ENCODE results near the gene MYRFL. TPM values are rescaled to one million over a fixed set of nuclear protein-coding genes. Genes with fewer than 3 reads are reported as not detected.
A peak's percentile ranks its signal among the peaks of the same experiment; 100 is the strongest.

The MYRFL gene
- total RNA-seq, 2 experiments from 2014 or later = not detected

DNA sequence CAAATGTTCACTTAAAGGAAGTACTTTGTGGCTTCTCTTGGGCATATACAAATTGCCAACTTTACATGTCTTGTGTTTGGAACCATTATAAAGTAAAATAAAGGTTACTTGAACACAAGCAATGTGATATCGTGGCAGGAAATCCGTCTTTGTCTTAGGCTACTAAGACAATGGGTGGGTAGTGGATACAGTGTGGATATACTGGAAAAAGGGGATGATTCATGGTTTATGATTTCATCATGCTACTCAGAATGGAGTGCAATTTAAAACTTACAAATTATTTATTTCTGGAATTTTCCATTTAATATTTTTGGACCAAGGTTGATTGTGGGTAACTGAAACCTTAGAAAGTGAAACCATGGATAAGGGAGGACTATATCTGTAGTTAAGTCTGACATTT is 48.4 kb downstream of the MYRFL start:
- Mint-ChIP-seq H3K27ac (no peak overlapping the region), H3K4me1 (no peaks in the 10 kb centered on the region), H3K9me3 (no peaks in the 10 kb centered on the region), H3K4me3 (no peak overlapping the region), H3K36me3 (no peaks in the 10 kb centered on the region), H3K27me3 (peaks cover 16% of the 10 kb centered on the region)
- DNase-seq = no peak

DNA sequence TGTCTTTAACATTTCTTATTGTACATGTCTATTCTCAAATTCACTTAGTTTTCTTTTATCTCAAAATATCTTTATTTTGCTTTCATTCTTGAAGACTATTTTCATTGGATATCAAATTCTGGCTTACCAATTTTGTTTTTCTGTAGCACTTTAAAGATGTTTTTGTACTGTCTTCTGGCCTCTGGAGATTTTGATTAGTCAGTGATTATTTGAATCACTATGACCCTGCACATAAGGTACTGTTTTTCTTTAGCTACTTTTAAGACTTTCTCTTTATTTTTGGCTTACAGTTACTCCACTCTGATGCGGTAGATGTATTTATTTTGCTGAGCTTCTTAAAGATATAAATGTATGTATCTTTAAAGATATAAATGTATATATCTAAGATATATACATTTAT is 49.6 kb downstream of the MYRFL start:
- H3K27me3 Mint-ChIP-seq = peaks cover 23% of the 10 kb centered on the region
- no peak overlapping the region for H3K4me3 Mint-ChIP-seq
- H3K9me3 Mint-ChIP-seq = no peaks in the 10 kb centered on the region
- H3K4me1 Mint-ChIP-seq = peaks cover 5% of the 10 kb centered on the region
- H3K36me3 Mint-ChIP-seq = no peaks in the 10 kb centered on the region
- no peak overlapping the region for H3K27ac Mint-ChIP-seq
- DNase-seq = no peak

- no peak overlapping the region for H3K27ac Mint-ChIP-seq
- H3K4me3 Mint-ChIP-seq = no peak overlapping the region
- no peaks in the 10 kb centered on the region for H3K36me3 Mint-ChIP-seq
- H3K9me3 Mint-ChIP-seq = no peaks in the 10 kb centered on the region
- peaks cover 27% of the 10 kb centered on the region for H3K27me3 Mint-ChIP-seq
- no peak for DNase-seq
- peaks cover 5% of the 10 kb centered on the region for H3K4me1 Mint-ChIP-seq
These were observed 50.4 kb downstream of the MYRFL start for GRCh38 chr12:69875416-69875935.

GRCh38 chr12:69879007-69879960 is 54.3 kb downstream of the MYRFL start:
- Mint-ChIP-seq H3K27ac (no peak overlapping the region), H3K4me3 (no peak overlapping the region), H3K36me3 (no peaks in the 10 kb centered on the region), H3K4me1 (peaks cover 5% of the 10 kb centered on the region), H3K9me3 (no peaks in the 10 kb centered on the region), H3K27me3 (peaks cover 23% of the 10 kb centered on the region)
- DNase-seq = peak; percentile 58

DNA sequence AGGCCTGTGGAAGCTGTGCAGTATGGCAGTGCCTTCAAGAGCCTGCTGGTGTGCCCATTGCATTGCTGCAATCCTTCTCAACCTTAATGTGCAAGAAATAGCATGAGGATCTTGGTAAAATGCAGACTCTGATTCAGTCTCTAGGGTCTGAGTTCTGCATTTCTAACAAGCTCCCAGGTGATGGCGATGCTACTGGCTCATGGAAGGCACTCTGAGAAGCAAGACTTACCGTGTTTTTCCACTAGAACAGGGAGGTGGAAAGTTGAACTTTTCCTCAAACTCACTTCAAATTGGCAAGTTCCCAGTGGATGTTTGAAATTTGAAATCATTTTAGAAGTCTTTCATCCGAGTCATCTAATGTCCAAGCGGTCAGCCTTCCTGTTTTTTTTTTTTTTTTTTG is 55.5 kb downstream of the MYRFL start:
- no peak for DNase-seq
- peaks cover 21% of the 10 kb centered on the region for H3K27me3 Mint-ChIP-seq
- H3K4me1 Mint-ChIP-seq = peaks cover 5% of the 10 kb centered on the region
- no peak overlapping the region for H3K27ac Mint-ChIP-seq
- no peaks in the 10 kb centered on the region for H3K36me3 Mint-ChIP-seq
- H3K9me3 Mint-ChIP-seq = no peaks in the 10 kb centered on the region
- no peak overlapping the region for H3K4me3 Mint-ChIP-seq

DNA sequence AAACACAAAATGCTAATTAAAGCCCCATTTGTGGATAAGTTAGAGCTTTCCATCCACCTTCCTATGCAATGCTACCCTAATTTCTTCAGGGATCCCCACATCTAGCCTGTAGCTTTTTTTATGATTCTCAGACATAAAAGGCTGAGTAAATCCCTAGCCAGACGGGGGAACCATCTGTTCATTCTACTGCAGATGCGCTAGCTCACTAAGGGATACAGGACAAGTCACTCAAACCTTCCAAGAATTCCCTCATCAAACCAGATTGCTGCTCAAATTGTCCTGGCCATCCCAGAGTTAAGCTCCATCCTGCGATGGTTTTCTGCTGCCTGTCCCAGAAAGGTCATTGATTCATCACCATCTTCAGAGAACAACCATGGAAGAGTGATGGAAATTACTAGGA is 56.7 kb downstream of the MYRFL start:
- no peak overlapping the region for H3K4me3 Mint-ChIP-seq
- H3K27ac Mint-ChIP-seq = no peak overlapping the region
- no peak for DNase-seq
- H3K27me3 Mint-ChIP-seq = peaks cover 17% of the 10 kb centered on the region
- peaks cover 5% of the 10 kb centered on the region for H3K4me1 Mint-ChIP-seq
- H3K9me3 Mint-ChIP-seq = no peaks in the 10 kb centered on the region
- no peaks in the 10 kb centered on the region for H3K36me3 Mint-ChIP-seq

GRCh38 chr12:69884386-69884785 is 59.4 kb downstream of the MYRFL start:
- no peak overlapping the region for H3K4me3 Mint-ChIP-seq
- DNase-seq = no peak
- no peaks in the 10 kb centered on the region for H3K36me3 Mint-ChIP-seq
- peaks cover 10% of the 10 kb centered on the region for H3K27me3 Mint-ChIP-seq
- H3K9me3 Mint-ChIP-seq = no peaks in the 10 kb centered on the region
- peaks cover 2% of the 10 kb centered on the region for H3K4me1 Mint-ChIP-seq
- H3K27ac Mint-ChIP-seq = no peak overlapping the region

GRCh38 chr12:69885658-69886057 is 60.6 kb downstream of the MYRFL start:
- no peaks in the 10 kb centered on the region for H3K4me1 Mint-ChIP-seq
- no peaks in the 10 kb centered on the region for H3K36me3 Mint-ChIP-seq
- no peaks in the 10 kb centered on the region for H3K9me3 Mint-ChIP-seq
- no peak overlapping the region for H3K27ac Mint-ChIP-seq
- H3K27me3 Mint-ChIP-seq = peaks cover 8% of the 10 kb centered on the region
- DNase-seq = no peak
- no peak overlapping the region for H3K4me3 Mint-ChIP-seq

DNA sequence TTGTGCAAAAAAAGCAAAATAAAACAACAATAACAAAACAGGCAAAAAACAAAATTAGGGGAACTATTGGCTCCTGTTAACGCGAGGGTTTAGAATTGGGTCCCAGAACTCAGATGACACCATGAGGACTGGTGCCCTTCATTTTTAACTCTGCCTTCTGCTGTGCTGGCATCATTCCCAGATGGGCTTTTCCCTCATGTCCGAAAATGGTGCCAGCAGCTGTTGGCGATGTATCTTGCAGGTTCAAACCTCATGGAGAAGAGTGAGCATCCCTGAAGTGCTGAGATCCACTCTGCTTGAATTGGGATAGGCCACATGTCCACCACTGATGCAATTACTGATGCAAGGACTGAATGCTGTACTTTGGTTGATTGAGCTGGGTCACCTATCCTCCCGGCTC is 61.1 kb downstream of the MYRFL start:
- H3K27ac Mint-ChIP-seq = no peak overlapping the region
- H3K4me3 Mint-ChIP-seq = no peak overlapping the region
- no peak for DNase-seq
- H3K4me1 Mint-ChIP-seq = no peaks in the 10 kb centered on the region
- H3K9me3 Mint-ChIP-seq = no peaks in the 10 kb centered on the region
- H3K27me3 Mint-ChIP-seq = peaks cover 8% of the 10 kb centered on the region
- no peaks in the 10 kb centered on the region for H3K36me3 Mint-ChIP-seq

DNA sequence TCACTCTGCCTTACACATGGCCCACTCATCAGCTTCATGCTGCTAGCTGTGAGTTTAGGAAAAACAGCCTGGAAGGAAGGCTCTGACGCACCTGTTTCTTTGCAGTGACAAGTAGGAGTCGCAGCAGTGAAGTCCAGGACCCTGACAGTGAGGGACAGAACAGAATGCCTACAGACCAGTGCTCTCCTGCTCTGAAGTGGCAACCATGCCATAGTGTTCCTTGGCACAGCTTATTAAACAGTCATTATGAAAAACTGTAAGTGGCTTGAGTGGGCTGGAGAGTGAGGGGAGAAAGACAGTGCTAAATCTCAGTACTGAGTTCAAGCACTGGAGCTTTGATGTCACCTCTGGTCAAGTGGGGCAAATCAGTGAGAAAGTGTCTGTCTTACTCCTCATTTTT is 61.7 kb downstream of the MYRFL start:
- H3K4me3 Mint-ChIP-seq = no peak overlapping the region
- no peaks in the 10 kb centered on the region for H3K36me3 Mint-ChIP-seq
- no peaks in the 10 kb centered on the region for H3K4me1 Mint-ChIP-seq
- DNase-seq = no peak
- H3K27me3 Mint-ChIP-seq = peaks cover 13% of the 10 kb centered on the region
- H3K27ac Mint-ChIP-seq = no peak overlapping the region
- H3K9me3 Mint-ChIP-seq = no peaks in the 10 kb centered on the region

GRCh38 chr12:69888901-69889300 is 63.9 kb downstream of the MYRFL start:
- Mint-ChIP-seq H3K4me1 (no peaks in the 10 kb centered on the region), H3K27me3 (peaks cover 13% of the 10 kb centered on the region), H3K36me3 (no peaks in the 10 kb centered on the region), H3K9me3 (no peaks in the 10 kb centered on the region), H3K27ac (no peak overlapping the region), H3K4me3 (no peak overlapping the region)
- no peak for DNase-seq

DNA sequence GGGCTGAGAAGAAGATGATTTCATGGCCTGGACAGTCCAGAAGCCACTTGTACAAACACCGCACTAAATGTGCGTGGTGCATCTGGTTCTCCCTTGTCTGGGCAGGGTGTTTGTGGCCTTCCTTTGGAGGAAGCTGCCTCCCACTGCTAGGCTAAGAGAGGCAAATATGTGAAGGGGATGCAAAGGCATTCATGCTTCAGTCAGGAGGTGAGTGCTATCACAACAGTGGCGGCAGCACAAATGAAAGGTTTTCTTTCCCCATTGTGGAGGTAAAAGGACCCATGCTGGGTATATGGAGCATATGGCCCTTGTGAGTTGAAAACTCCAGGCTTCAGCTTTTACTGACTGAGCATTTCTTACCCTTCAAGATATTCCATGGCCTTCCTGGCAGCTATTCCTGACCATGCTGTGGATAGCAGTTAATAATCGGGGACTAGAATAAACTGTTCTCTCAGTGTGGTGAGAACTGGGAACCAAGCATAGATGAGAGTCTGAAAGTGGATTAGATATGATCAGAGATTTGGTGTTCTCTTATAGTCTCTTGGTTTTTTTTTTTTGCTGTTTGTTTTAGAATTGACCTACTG is 69.9 kb downstream of the MYRFL start:
- Mint-ChIP-seq H3K27me3 (peaks cover 8% of the 10 kb centered on the region), H3K27ac (no peak overlapping the region), H3K9me3 (no peaks in the 10 kb centered on the region), H3K4me3 (no peak overlapping the region), H3K4me1 (no peaks in the 10 kb centered on the region), H3K36me3 (no peaks in the 10 kb centered on the region)
- no peak for DNase-seq

GRCh38 chr12:69896653-69897381 is 71.8 kb downstream of the MYRFL start:
- no peak for DNase-seq
- H3K9me3 Mint-ChIP-seq = no peaks in the 10 kb centered on the region
- H3K4me1 Mint-ChIP-seq = no peaks in the 10 kb centered on the region
- no peak overlapping the region for H3K27ac Mint-ChIP-seq
- no peaks in the 10 kb centered on the region for H3K36me3 Mint-ChIP-seq
- no peak overlapping the region for H3K4me3 Mint-ChIP-seq
- H3K27me3 Mint-ChIP-seq = peaks cover 6% of the 10 kb centered on the region

- Mint-ChIP-seq H3K27me3 (peaks cover 6% of the 10 kb centered on the region), H3K4me1 (no peaks in the 10 kb centered on the region), H3K9me3 (no peaks in the 10 kb centered on the region), H3K4me3 (no peak overlapping the region), H3K36me3 (no peaks in the 10 kb centered on the region), H3K27ac (no peak overlapping the region)
- DNase-seq = no peak
These were observed 72.7 kb downstream of the MYRFL start for GRCh38 chr12:69897744-69898143.

GRCh38 chr12:69898236-69898635 is 73.2 kb downstream of the MYRFL start:
- H3K27ac Mint-ChIP-seq = no peak overlapping the region
- H3K4me3 Mint-ChIP-seq = no peak overlapping the region
- no peaks in the 10 kb centered on the region for H3K9me3 Mint-ChIP-seq

More at GRCh38 chr12:69898236-69898635, 73.2 kb downstream of the MYRFL start:
- Mint-ChIP-seq H3K27me3 (peaks cover 6% of the 10 kb centered on the region), H3K4me1 (no peaks in the 10 kb centered on the region), H3K36me3 (no peaks in the 10 kb centered on the region)
- no peak for DNase-seq

Data from activated naive CD8-positive, alpha-beta T cell treated with anti-CD3 and anti-CD28 coated beads for 36 hours (primary cell).